IMR-90 (cell line): ENCODE data around the gene PLD4. TPM values are rescaled to one million over a fixed set of nuclear protein-coding genes. Genes with fewer than 3 reads are reported as not detected.
"Not testable (repeated sequence)": the region's sequence is repeated elsewhere in the genome, so short reads cannot be mapped to it uniquely, and the experiment has no call there.

ENCODE experiments used
- ATAC-seq: fragments of 200-7000 bp; cut with Tn5 transposase; 2 replicates; pipeline ENCODE4 v1.9.1; 2020; ENCODE audit warnings: low read depth, mild to moderate bottlenecking, moderate library complexity
- BruUV-seq: library from RNA; stranded (reverse); fragments of 400-500 nt; replicated peaks from 2 replicates; lab custom pipeline; 2021; lab: Mats Ljungman, UMichigan
- CTCF ChIA-PET: fragments of 300-600 bp; formaldehyde crosslinking; extraction: SDS; loops from one replicate; lab custom pipeline; 2021; ENCODE audit warnings: antibody characterized with exemption; lab: Yijun Ruan, JAX
- POLR2A ChIA-PET: fragments of 300-600 bp; sonication (Branson Sonifier 250); formaldehyde crosslinking; loops from one replicate; lab custom pipeline; 2022; ENCODE audit warnings: antibody characterized with exemption; ENCODE audit not compliant: unreplicated experiment; lab: Charles Lee
- DNase-seq: peaks from one replicate; pipeline ENCODE4 v3.0.0; 2013
- H2AFZ ChIP-seq: replicated peaks from 2 replicates; pipeline ENCODE3; 2013; ENCODE audit warnings: low read length, mild to moderate bottlenecking; ENCODE audit not compliant: poor library complexity
- H2AK5ac ChIP-seq: 2 replicates; pipeline ENCODE4 v1.6.1; 2013; ENCODE audit warnings: low read depth, low read length, inconsistent platforms
- H2AK9ac ChIP-seq: replicated peaks from 2 replicates; pipeline ENCODE3; 2013; ENCODE audit warnings: mild to moderate bottlenecking, low read depth, low read length, moderate library complexity; ENCODE audit not compliant: poor library complexity
- H2BK120ac ChIP-seq: 2 replicates; pipeline ENCODE4 v1.6.1; 2013; ENCODE audit warnings: low read depth, low read length, inconsistent platforms
- H2BK15ac ChIP-seq: 3 replicates; pipeline ENCODE4 v1.6.1; 2013; ENCODE audit warnings: low read depth, low read length, inconsistent platforms
- H2BK20ac ChIP-seq: 2 replicates; pipeline ENCODE4 v1.6.1; 2013; ENCODE audit warnings: low read depth, mild to moderate bottlenecking, inconsistent platforms, low read length, moderate library complexity
- H2BK5ac ChIP-seq: 2 replicates; pipeline ENCODE4 v1.6.1; 2013; ENCODE audit warnings: mild to moderate bottlenecking, low read depth, low read length, inconsistent platforms; ENCODE audit not compliant: poor library complexity, severe bottlenecking
- H3K14ac ChIP-seq: replicated peaks from 2 replicates; pipeline ENCODE4 v1.6.1; 2013; ENCODE audit warnings: low read depth, low read length, inconsistent platforms
- H3K18ac ChIP-seq: 2 replicates; pipeline ENCODE4 v1.6.1; 2013; ENCODE audit warnings: low read depth, low read length, control low read depth
- H3K23ac ChIP-seq: 2 replicates; pipeline ENCODE4 v1.6.1; 2013; ENCODE audit warnings: low read depth, low read length, inconsistent platforms
- H3K27ac ChIP-seq: 2 replicates; pipeline ENCODE4 v1.5.1; 2013; ENCODE audit warnings: mild to moderate bottlenecking, control low read depth, low read length; ENCODE audit not compliant: insufficient read depth
- H3K27me3 ChIP-seq: 2 replicates; pipeline ENCODE4 v1.6.1; 2013; ENCODE audit warnings: low read length; ENCODE audit not compliant: control insufficient read depth, insufficient read depth
- H3K36me3 ChIP-seq: 2 replicates; pipeline ENCODE4 v1.6.1; 2013; ENCODE audit warnings: low read length, mixed read lengths; ENCODE audit not compliant: control insufficient read depth, insufficient read depth
- H3K4ac ChIP-seq: 2 replicates; pipeline ENCODE4 v1.6.1; 2013; ENCODE audit warnings: low read depth, low read length, inconsistent platforms
- H3K4me1 ChIP-seq: 2 replicates; pipeline ENCODE4 v1.6.1; 2013; ENCODE audit warnings: low read length, mixed read lengths; ENCODE audit not compliant: control insufficient read depth, insufficient read depth
- H3K4me2 ChIP-seq: 2 replicates; pipeline ENCODE4 v1.6.1; 2013; ENCODE audit warnings: low read depth, mild to moderate bottlenecking, control low read depth, low read length, moderate library complexity
- H3K4me3 ChIP-seq: 2 replicates; pipeline ENCODE4 v1.5.1; 2013; ENCODE audit warnings: low read depth, mild to moderate bottlenecking, control low read depth, low read length, moderate library complexity; ENCODE audit not compliant: insufficient read depth
- H3K56ac ChIP-seq: 2 replicates; pipeline ENCODE4 v1.6.1; 2013; ENCODE audit warnings: low read length, inconsistent platforms; ENCODE audit not compliant: insufficient read depth; ENCODE audit errors: extremely low read depth
- H3K79me1 ChIP-seq, 2 experiments: 2 replicates each; pipeline ENCODE4 v1.6.1; 2013; ENCODE audit warnings: low read length in 2 of 2, inconsistent platforms in 1 of 2, low read depth in 1 of 2
- H3K9ac ChIP-seq: 2 replicates; pipeline ENCODE4 v1.6.1; 2013; ENCODE audit warnings: low read depth, low read length, control low read depth
- H3K9me1 ChIP-seq: 2 replicates; pipeline ENCODE4 v1.6.1; 2013; ENCODE audit warnings: low read length, inconsistent platforms; ENCODE audit not compliant: insufficient read depth
- H3K9me3 ChIP-seq: 2 replicates; pipeline ENCODE4 v1.6.1; 2013; ENCODE audit warnings: low read length; ENCODE audit not compliant: control insufficient read depth, insufficient read depth
- H4K20me1 ChIP-seq: 2 replicates; pipeline ENCODE4 v1.6.1; 2013; ENCODE audit warnings: low read length, inconsistent platforms; ENCODE audit not compliant: insufficient read depth
- H4K5ac ChIP-seq: 2 replicates; pipeline ENCODE4 v1.6.1; 2013; ENCODE audit warnings: mild to moderate bottlenecking, low read depth, low read length, control low read depth
- H4K8ac ChIP-seq, 2 experiments: 2 replicates each; pipeline ENCODE4 v1.6.1; 2013; ENCODE audit warnings: low read depth in 2 of 2, low read length in 2 of 2, control low read depth in 1 of 2, inconsistent platforms in 1 of 2
- H4K91ac ChIP-seq: 2 replicates; pipeline ENCODE4 v1.6.1; 2013; ENCODE audit warnings: low read depth, low read length, inconsistent platforms; ENCODE audit not compliant: insufficient read depth
- WGBS, 2 experiments: methylation state at CpG; one replicate each; pipeline versions ENCODE4 v1.1.5 to v1.1.7; 2013; ENCODE audit warnings: missing lambda C conversion rate in 2 of 2; ENCODE audit not compliant: insufficient read length in 1 of 2; ENCODE audit errors: extremely low coverage in 2 of 2; 5-methylcytosine and 5-hydroxymethylcytosine counted together
- dilution Hi-C: fragments of 300-500 bp; cut with HindIII; formaldehyde crosslinking; loops from one replicate; pipeline ENCODE4 v1.14.3; 2018; ENCODE audit warnings: low sequenced_read_pairs; ENCODE audit not compliant: unreplicated experiment
- in situ Hi-C: fragments of 300-500 bp; cut with MboI; formaldehyde crosslinking; loops from 3 replicates; pipeline ENCODE4 v1.14.3; 2019; ENCODE audit warnings: low sequenced_read_pairs, inconsistent platforms, mixed read lengths
- intact Hi-C: fragments of 100-400 bp; cut with micrococcal nuclease; formaldehyde crosslinking; loops from 2 replicates; pipeline ENCODE4 v1.10.0; 2022
- polyA plus RNA-seq, 3 experiments: library from polyadenylated mRNA; depleted of rRNA; stranded (reverse); fragments of >200 nt; gene quantifications; 2 replicates each; pipeline ENCODE4 v1.2.3, GENCODE V29; 2012; ENCODE audit warnings: low replicate concordance in 1 of 3
- total RNA-seq: library from RNA; depleted of rRNA; stranded (reverse); fragments of >200 nt; gene quantifications from 2 replicates; pipeline ENCODE4 v1.2.3, GENCODE V29; 2012

The PLD4 gene
- total and polyA plus RNA-seq, 2 of the 4 experiments (the other 2 are of a cell fraction): 0.05 TPM; not detected in 1

DNA sequence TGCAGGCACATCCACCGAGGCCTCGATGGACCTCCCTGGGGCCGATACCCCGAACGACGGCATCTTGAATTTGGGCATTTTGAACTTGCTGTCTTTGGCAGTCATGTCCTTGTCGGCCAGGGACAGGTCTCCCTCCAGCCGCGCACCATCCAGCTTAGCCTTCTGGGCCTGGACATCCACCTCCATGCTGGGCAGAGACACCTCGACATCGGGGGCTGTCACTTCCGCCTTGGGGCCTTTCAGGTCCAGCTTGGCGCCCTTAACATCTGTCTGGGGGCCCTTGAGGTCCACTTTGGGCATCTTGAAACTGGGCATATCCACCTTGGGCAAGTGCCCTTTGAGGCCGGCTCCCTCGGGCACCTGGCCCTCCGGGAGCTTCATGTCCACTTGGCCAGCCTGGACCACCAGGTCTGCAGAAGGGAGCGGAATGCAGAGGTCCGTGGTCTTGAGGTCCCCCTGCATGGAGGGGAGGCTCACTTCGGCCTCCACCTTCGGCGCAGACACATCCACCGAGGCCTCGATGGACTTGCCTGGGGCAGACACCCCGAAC is 24.8 kb downstream of the PLD4 start:
- H2BK5ac ChIP-seq, H3K14ac ChIP-seq, dilution Hi-C loops, H3K56ac ChIP-seq, DNase-seq, H3K4me1 ChIP-seq, H3K27me3 ChIP-seq, H3K4ac ChIP-seq, H3K27ac ChIP-seq, H3K36me3 ChIP-seq, H2BK20ac ChIP-seq, H2BK15ac ChIP-seq, CTCF ChIA-PET, in situ Hi-C loops, H2AFZ ChIP-seq, intact Hi-C loops, H3K4me2 ChIP-seq, POLR2A ChIA-PET, H3K9ac ChIP-seq, H2AK9ac ChIP-seq, H2BK120ac ChIP-seq, H3K23ac ChIP-seq, H4K20me1 ChIP-seq, H3K18ac ChIP-seq, H3K4me3 ChIP-seq, H3K9me3 ChIP-seq, H3K9me1 ChIP-seq, BruUV-seq, H4K8ac ChIP-seq, H4K91ac ChIP-seq, ATAC-seq, H3K79me1 ChIP-seq, H4K5ac ChIP-seq, H2AK5ac ChIP-seq: not testable (repeated sequence)
- no CpG with 5 or more reads among the region's 24 CpGs for WGBS, 2 experiments
